Measurements from ENCODE around the gene TMEM44.
A peak's percentile ranks its signal among the peaks of the same experiment; 100 is the strongest.

Gene TMEM44

GRCh38 chr3:194575484-194576210, 57.6 kb downstream of the TMEM44 start:
- no peak for DNase-seq

- no peak for DNase-seq
Observed at GRCh38 chr3:194574639-194575483, 58.4 kb downstream of the TMEM44 start.

- peak; percentile 39 for DNase-seq
Observed at GRCh38 chr3:194573680-194574437, 59.4 kb downstream of the TMEM44 start.

- DNase-seq = no peak
Observed at GRCh38 chr3:194572944-194573491, 60.2 kb downstream of the TMEM44 start.

GRCh38 chr3:194572143-194572789, 61.0 kb downstream of the TMEM44 start:
- DNase-seq = peak; percentile 58

- no peak for DNase-seq
Observed at GRCh38 chr3:194571491-194572142, 61.6 kb downstream of the TMEM44 start.

- DNase-seq = no peak
Observed at GRCh38 chr3:194570898-194571297, 62.3 kb downstream of the TMEM44 start.

GRCh38 chr3:194570235-194570634, 63.0 kb downstream of the TMEM44 start:
- no peak for DNase-seq

GRCh38 chr3:194569252-194569651, 64.0 kb downstream of the TMEM44 start:
- no peak for DNase-seq

- no peak for DNase-seq
Observed at GRCh38 chr3:194565597-194566190, 67.5 kb downstream of the TMEM44 start.

- DNase-seq = no peak
Observed at GRCh38 chr3:194562986-194563385, 70.2 kb downstream of the TMEM44 start.

GRCh38 chr3:194561306-194561974, 71.8 kb downstream of the TMEM44 start:
- DNase-seq = no peak

- DNase-seq = no peak
Observed at GRCh38 chr3:194560047-194560446, 73.2 kb downstream of the TMEM44 start.

- DNase-seq = no peak
Observed at GRCh38 chr3:194559530-194559929, 73.7 kb downstream of the TMEM44 start.

- no peak for DNase-seq
Observed at GRCh38 chr3:194556086-194557056, 76.8 kb downstream of the TMEM44 start.

- DNase-seq = no peak
Observed at GRCh38 chr3:194555175-194556062, 77.8 kb downstream of the TMEM44 start.

- no peak for DNase-seq
Observed at GRCh38 chr3:194554473-194555123, 78.6 kb downstream of the TMEM44 start.

GRCh38 chr3:194552327-194552949, 80.8 kb downstream of the TMEM44 start:
- DNase-seq = no peak

Measured in CD4-positive, alpha-beta T cell treated with Interferon gamma for 1 hour (primary cell).